Central memory CD8-positive, alpha-beta T cell (primary cell): ENCODE data around the gene CANT1.

Experiments
- ATAC-seq: fragments of 150-1000 bp; cut with Tn5 transposase; replicated peaks from 2 replicates; pipeline ENCODE4 v1.10.0; 2022; ENCODE audit warnings: mild to moderate bottlenecking, moderate FRiP score, moderate number of reproducible peaks; ENCODE audit not compliant: poor library complexity, severe bottlenecking; ENCODE audit errors: extremely low read depth
- DNase-seq, 2 donors: peaks; one replicate each; pipeline ENCODE4 v3.0.0; 2021; ENCODE audit warnings: low spot score in 2 of 2
- H3K27ac Mint-ChIP-seq: one replicate; pipeline ENCODE4 v1.8.0; 2022; ENCODE audit warnings: low read depth, mild to moderate bottlenecking, moderate library complexity, mixed read lengths
- H3K27me3 Mint-ChIP-seq: one replicate; pipeline ENCODE4 v1.8.0; 2022; ENCODE audit warnings: mixed read lengths
- H3K36me3 Mint-ChIP-seq: one replicate; pipeline ENCODE4 v1.8.0; 2022; ENCODE audit warnings: mild to moderate bottlenecking, moderate library complexity, mixed read lengths; ENCODE audit not compliant: insufficient read depth
- H3K4me1 Mint-ChIP-seq: one replicate; pipeline ENCODE4 v1.8.0; 2022; ENCODE audit warnings: mixed read lengths
- H3K4me3 Mint-ChIP-seq: one replicate; pipeline ENCODE4 v1.8.0; 2022; ENCODE audit warnings: mild to moderate bottlenecking, moderate library complexity, mixed read lengths
- H3K9me3 Mint-ChIP-seq: one replicate; pipeline ENCODE4 v1.8.0; 2022; ENCODE audit warnings: mixed read lengths

The CANT1 gene

DNA sequence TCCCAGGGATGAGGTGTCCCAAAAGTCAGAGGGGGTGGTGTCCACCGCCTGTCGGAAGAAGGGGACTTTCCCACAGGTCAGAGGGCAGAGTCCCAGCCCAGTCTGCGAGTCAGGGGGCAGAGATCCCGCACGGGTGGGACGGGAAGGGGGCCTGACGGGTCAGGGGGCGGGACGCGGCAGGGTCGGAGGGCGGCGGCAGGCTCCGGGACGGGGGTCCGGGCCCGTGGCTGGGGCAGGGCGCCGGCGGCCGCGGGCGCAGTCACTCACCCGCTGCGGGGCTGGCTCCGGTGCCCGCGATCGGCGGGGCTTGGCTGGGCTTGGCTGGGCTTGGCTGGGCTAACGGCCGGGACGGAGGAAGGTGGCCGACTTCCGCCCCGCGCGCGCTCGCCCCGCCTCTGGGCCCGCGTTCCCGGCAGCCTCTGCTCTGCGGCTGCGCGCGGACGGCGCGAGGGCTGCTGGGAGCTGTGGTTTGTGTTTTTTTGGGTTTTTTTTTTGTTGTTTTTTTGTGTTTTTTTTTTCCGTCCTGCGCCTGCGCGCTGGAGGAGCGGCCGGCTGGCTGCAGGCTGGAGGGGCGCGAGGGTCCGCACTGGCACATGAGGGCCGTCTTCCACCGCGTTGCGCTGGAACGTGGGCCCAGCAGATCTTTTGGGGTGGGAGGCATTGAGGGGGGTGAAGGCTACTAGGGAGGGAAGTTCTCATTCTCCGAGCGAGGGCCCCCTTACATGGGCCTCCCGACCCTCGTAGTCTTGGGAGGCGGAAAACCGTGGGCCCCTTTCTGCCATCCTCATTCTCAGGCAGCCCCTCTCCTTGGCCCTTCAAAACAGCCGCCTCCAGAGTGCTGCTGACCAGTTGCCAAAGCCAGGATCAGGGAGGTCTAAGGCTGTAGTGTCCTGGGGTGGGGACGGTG, at the start of gene CANT1:
CANT1 (minus strand) TSS at position 368 of the 907 bp plus-strand sequence. CDS start 12,142 bp downstream, outside the sequence.
- Mint-ChIP-seq H3K4me3 (peak within 1 kb of the TSS; percentile 86), H3K27me3 (no peaks in the 10 kb centered on the region), H3K27ac (peak within 1 kb of the TSS; percentile 97), H3K9me3 (no peaks in the 10 kb centered on the region), H3K4me1 (peaks cover 47% of the 10 kb centered on the region), H3K36me3 (peaks cover 22% of the 10 kb centered on the region)
- ATAC-seq (peak; percentile 91), DNase-seq (peak; percentile 65 to 69)

DNA sequence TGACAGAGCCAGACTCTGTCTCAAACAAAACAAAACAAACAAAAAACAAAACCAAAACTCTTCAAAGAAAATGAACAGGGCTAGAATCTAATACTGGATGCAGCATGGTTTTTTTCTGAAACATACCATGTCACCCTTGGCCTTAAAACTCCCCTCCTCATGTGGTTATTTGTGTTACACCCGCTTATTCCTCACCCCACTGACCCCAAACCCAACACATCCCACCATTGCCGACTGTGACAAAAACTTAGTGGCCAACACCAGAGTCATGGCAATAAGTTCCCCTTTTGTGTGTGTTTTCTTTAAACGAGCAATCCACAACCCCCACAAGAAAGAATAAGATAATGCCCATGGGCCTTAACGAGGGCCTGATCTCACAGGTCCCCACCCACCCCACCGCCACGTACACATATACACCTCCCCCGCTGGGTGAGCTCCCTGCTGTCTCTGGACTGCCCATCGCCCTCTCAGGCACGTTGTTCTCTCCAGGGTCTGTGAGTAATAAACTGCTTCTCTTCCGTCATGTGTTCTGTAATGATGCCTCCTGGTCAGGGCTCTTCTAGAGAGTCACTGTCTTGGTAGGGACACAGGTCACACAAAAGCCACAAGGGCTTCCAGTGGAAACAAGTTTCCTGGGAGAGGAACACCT, 48.3 kb upstream of the CANT1 start:
- no peak for ATAC-seq
- H3K9me3 Mint-ChIP-seq = peaks cover 6% of the 10 kb centered on the region
- no peak overlapping the region for H3K4me3 Mint-ChIP-seq
- H3K36me3 Mint-ChIP-seq = no peaks in the 10 kb centered on the region
- no peak for DNase-seq
- peaks cover 25% of the 10 kb centered on the region for H3K27me3 Mint-ChIP-seq
- no peaks in the 10 kb centered on the region for H3K4me1 Mint-ChIP-seq
- H3K27ac Mint-ChIP-seq = no peak overlapping the region

DNA sequence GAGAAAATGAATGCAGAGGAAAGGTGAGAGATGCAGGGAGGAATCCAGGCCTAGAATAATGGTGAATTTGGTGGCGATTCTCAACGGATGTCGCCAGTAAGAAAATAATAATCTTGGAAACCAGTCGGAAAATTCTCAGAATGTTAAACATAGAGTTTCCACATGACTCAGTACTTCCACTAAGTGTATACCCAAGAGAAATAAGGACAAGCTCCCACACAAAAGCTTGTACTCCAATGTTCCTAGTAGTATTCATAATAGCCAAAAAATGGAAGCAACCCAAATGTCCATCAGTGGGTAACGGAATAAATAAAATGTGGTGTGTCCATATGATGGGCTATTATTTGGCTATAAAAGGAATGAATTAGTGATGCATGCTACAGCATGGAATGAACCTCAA, 45.6 kb upstream of the CANT1 start:
- Mint-ChIP-seq H3K36me3 (no peaks in the 10 kb centered on the region), H3K4me1 (no peaks in the 10 kb centered on the region), H3K9me3 (peaks cover 6% of the 10 kb centered on the region), H3K27ac (no peak overlapping the region), H3K4me3 (no peak overlapping the region), H3K27me3 (peaks cover 38% of the 10 kb centered on the region)
- no peak for ATAC-seq
- DNase-seq = no peak

DNA sequence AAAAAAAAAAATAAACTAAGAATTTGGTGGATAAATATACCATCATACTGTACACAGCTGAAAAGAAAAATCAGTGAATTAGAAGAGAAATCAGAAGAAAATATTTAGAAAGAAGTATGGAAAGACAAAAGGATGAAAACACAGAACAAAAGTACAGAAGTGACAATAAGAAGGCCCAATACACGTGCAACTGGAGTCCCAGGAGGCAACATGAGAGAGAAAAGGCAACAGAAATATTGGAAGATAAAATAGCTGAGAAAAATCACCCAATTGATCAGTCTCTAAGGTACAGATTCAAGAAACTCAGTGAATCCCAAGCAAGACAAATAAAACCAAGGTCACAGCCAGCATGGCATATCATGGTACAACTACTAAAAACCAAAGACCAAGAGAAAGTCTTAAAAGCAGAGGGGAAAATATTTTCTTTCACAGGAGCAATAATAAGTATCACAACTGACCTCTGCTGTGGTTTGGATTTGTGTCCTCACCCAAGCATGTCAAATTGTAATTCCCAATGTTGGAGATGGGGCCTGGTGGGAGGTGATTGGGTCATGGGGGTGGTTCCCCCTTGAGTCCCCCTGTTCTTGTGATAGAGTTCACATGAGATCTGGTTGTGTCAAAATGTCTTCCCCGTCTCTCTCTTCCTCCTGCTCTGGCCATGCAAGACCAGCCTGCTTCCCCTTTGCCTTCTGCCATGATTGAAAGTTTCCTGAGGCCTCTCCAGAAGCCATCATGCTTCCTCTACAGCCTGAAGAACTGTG, 44.8 kb upstream of the CANT1 start:
- H3K4me3 Mint-ChIP-seq = no peak overlapping the region
- H3K4me1 Mint-ChIP-seq = no peaks in the 10 kb centered on the region
- H3K27ac Mint-ChIP-seq = no peak overlapping the region
- H3K27me3 Mint-ChIP-seq = peaks cover 46% of the 10 kb centered on the region
- no peak for ATAC-seq
- H3K9me3 Mint-ChIP-seq = peaks cover 6% of the 10 kb centered on the region
- H3K36me3 Mint-ChIP-seq = no peaks in the 10 kb centered on the region
- DNase-seq = no peak

DNA sequence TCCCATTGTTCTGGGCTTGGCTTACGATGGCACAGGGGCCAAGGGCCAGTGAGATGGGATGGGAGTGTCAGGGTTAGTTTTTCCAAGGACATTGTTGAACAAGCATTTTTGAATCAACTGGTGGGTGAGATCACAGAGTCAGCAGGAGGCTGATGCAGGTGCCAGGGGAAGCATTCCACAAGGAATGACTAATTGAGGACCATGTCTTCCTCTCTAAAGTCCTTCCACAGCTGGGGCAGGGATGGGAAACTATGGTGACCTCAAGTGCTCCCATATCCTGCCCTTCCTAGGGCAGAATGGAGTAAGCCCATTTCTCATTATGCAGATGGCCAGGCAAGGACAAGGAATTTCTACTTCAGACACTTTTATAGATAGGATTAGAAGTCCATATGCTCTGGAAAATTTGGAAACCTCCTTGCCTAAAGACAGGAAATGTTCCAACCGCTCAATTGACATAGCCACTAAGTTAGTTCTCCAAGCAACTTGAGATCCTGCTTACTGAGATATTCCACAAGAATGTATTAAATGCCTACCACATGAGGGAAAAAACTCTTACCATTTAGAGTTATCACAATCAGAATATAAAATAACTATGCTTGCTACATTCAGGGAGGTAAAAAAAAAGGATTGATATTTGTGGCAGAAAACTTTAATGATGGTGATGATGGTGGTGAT, 43.8 kb upstream of the CANT1 start:
- DNase-seq (no peak), ATAC-seq (no peak)
- Mint-ChIP-seq H3K36me3 (no peaks in the 10 kb centered on the region), H3K27me3 (peaks cover 43% of the 10 kb centered on the region), H3K4me3 (no peak overlapping the region), H3K27ac (no peak overlapping the region), H3K9me3 (peaks cover 6% of the 10 kb centered on the region), H3K4me1 (no peaks in the 10 kb centered on the region)

DNA sequence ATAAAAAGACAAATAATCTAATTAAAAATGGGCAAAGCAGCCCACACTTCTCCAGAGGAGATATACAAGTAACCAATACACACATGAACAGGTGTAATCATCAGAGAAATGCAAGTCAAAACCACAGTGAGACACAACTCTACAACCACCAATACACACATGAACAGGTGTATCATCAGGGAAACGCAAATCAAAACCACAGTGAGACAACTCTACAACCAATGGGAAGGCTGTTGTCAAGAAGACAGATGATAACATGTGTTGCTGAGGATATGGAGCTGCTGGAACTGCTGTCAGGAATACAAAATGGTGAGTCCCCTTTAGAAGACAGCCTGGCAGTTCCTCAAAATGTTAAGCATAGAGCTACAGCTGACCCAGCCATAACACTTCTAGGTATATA, 42.6 kb upstream of the CANT1 start:
- Mint-ChIP-seq H3K27ac (no peak overlapping the region), H3K36me3 (no peaks in the 10 kb centered on the region), H3K4me3 (no peak overlapping the region), H3K9me3 (peaks cover 6% of the 10 kb centered on the region), H3K27me3 (peaks cover 39% of the 10 kb centered on the region), H3K4me1 (no peaks in the 10 kb centered on the region)
- DNase-seq (no peak), ATAC-seq (no peak)

DNA sequence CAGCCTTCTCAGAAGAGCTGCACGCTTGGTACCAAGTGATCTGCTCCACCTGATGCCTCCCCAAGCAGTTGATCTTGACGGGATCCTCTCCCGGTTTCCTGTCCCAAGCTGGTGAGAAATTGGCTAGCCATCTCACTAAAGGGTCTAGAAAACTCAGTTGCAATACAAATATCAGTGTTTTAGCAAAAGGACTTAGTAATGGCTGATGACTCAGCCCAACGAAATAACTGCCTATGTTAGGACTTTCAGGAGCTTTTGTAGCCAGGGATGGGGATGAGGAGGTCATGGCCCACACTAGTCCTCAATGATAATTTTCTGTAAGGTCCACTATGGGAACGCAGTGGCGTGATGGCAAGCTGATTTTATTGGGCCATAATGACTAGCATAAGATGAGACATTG, 41.7 kb upstream of the CANT1 start:
- peaks cover 40% of the 10 kb centered on the region for H3K27me3 Mint-ChIP-seq
- H3K9me3 Mint-ChIP-seq = peaks cover 6% of the 10 kb centered on the region
- H3K4me3 Mint-ChIP-seq = no peak overlapping the region
- H3K36me3 Mint-ChIP-seq = no peaks in the 10 kb centered on the region
- ATAC-seq = no peak
- no peaks in the 10 kb centered on the region for H3K4me1 Mint-ChIP-seq
- H3K27ac Mint-ChIP-seq = no peak overlapping the region
- DNase-seq = no peak

DNA sequence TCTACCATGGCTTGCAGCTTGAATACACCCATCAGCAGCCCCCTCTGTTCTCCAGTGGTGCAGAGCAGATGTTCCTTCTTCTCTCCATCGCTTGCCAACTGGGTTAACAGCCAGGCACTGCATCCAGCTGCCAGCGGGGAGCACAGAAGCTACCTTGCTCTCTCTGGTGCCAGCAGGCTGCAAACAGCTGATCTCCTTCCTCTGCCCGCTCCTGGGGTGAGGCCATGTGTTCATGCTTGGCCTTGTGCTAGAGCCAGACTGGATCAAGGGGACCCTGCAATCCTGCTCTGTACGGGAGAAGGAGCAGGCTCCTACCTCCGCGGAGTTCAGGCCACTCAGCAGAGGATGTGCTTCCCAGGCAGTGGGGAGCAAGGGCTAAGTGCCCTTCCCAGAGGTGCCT, 41.0 kb upstream of the CANT1 start:
- DNase-seq = no peak
- no peak for ATAC-seq
- H3K36me3 Mint-ChIP-seq = peaks cover 1% of the 10 kb centered on the region
- H3K9me3 Mint-ChIP-seq = peaks cover 6% of the 10 kb centered on the region
- peaks cover 40% of the 10 kb centered on the region for H3K27me3 Mint-ChIP-seq
- no peak overlapping the region for H3K27ac Mint-ChIP-seq
- peaks cover 4% of the 10 kb centered on the region for H3K4me1 Mint-ChIP-seq
- H3K4me3 Mint-ChIP-seq = no peak overlapping the region

DNA sequence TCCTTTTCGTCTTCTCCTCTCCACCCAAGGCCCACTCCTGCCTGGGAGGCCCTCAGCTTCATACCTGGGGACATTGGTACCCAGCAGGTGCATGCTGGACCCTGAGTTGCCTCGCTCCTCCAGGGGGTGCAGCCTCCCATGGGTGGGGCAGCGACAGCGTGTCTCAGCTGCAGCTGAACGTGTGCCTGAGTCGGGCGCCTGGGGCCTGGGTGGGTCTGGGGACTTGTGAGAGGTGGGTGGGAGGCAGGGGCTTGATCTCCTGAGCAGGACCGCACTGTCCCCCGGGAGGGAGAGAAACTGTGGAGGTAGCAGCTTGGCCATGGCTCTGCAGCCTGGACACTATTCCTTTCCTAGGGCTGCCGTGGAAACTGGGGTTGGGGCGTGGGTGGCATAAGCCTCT, 40.3 kb upstream of the CANT1 start:
- peaks cover 10% of the 10 kb centered on the region for H3K4me1 Mint-ChIP-seq
- peaks cover 6% of the 10 kb centered on the region for H3K9me3 Mint-ChIP-seq
- ATAC-seq = no peak
- H3K27ac Mint-ChIP-seq = no peak overlapping the region
- H3K27me3 Mint-ChIP-seq = peaks cover 42% of the 10 kb centered on the region
- no peak for DNase-seq
- no peak overlapping the region for H3K4me3 Mint-ChIP-seq
- H3K36me3 Mint-ChIP-seq = peaks cover 1% of the 10 kb centered on the region

DNA sequence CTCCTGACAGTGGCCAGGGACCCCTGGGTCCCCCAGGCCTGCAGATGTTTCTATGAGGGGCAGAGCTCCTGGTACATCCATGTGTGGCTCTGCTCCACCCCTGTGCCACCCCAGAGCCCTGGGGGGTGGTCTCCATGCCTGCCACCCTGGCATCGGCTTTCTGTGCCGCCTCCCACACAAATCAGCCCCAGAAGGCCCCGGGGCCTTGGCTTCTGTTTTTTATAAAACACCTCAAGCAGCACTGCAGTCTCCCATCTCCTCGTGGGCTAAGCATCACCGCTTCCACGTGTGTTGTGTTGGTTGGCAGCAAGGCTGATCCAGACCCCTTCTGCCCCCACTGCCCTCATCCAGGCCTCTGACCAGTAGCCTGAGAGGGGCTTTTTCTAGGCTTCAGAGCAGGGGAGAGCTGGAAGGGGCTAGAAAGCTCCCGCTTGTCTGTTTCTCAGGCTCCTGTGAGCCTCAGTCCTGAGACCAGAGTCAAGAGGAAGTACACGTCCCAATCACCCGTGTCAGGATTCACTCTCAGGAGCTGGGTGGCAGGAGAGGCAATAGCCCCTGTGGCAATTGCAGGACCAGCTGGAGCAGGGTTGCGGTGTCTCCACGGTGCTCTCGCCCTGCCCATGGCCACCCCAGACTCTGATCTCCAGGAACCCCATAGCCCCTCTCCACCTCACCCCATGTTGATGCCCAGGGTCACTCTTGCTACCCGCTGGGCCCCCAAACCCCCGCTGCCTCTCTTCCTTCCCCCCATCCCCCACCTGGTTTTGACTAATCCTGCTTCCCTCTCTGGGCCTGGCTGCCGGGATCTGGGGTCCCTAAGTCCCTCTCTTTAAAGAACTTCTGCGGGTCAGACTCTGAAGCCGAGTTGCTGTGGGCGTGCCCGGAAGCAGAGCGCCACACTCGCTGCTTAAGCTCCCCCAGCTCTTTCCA, 39.5 kb upstream of the CANT1 start:
- Mint-ChIP-seq H3K36me3 (peaks cover 1% of the 10 kb centered on the region), H3K4me1 (peaks cover 10% of the 10 kb centered on the region), H3K27me3 (peaks cover 50% of the 10 kb centered on the region), H3K4me3 (no peak overlapping the region), H3K9me3 (peaks cover 3% of the 10 kb centered on the region), H3K27ac (no peak overlapping the region)
- DNase-seq = no peak
- no peak for ATAC-seq

DNA sequence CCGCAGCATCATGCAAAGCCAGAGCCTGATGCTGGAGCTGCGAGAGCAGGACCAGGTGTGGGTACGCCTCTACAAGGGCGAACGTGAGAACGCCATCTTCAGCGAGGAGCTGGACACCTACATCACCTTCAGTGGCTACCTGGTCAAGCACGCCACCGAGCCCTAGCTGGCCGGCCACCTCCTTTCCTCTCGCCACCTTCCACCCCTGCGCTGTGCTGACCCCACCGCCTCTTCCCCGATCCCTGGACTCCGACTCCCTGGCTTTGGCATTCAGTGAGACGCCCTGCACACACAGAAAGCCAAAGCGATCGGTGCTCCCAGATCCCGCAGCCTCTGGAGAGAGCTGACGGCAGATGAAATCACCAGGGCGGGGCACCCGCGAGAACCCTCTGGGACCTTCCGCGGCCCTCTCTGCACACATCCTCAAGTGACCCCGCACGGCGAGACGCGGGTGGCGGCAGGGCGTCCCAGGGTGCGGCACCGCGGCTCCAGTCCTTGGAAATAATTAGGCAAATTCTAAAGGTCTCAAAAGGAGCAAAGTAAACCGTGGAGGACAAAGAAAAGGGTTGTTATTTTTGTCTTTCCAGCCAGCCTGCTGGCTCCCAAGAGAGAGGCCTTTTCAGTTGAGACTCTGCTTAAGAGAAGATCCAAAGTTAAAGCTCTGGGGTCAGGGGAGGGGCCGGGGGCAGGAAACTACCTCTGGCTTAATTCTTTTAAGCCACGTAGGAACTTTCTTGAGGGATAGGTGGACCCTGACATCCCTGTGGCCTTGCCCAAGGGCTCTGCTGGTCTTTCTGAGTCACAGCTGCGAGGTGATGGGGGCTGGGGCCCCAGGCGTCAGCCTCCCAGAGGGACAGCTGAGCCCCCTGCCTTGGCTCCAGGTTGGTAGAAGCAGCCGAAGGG, 38.6 kb upstream of the CANT1 start:
- ATAC-seq (no peak), DNase-seq (no peak)
- Mint-ChIP-seq H3K4me3 (no peak overlapping the region), H3K27me3 (peaks cover 52% of the 10 kb centered on the region), H3K27ac (no peak overlapping the region), H3K9me3 (no peaks in the 10 kb centered on the region), H3K36me3 (peaks cover 1% of the 10 kb centered on the region), H3K4me1 (peaks cover 10% of the 10 kb centered on the region)
